IMR-90 (cell line): ENCODE measurements around the gene MARVELD3. TPM values are rescaled to one million over a fixed set of nuclear protein-coding genes. Genes with fewer than 3 reads are reported as not detected.

ENCODE experiments used
- ATAC-seq: fragments of 200-7000 bp; cut with Tn5 transposase; 2 replicates; pipeline ENCODE4 v1.9.1; 2020; ENCODE audit warnings: low read depth, mild to moderate bottlenecking, moderate library complexity
- BruUV-seq: library from RNA; stranded (reverse); fragments of 400-500 nt; replicated peaks from 2 replicates; lab custom pipeline; 2021; lab: Mats Ljungman, UMichigan
- CTCF ChIA-PET: fragments of 300-600 bp; formaldehyde crosslinking; extraction: SDS; loops from one replicate; lab custom pipeline; 2021; ENCODE audit warnings: antibody characterized with exemption; lab: Yijun Ruan, JAX
- POLR2A ChIA-PET: fragments of 300-600 bp; sonication (Branson Sonifier 250); formaldehyde crosslinking; loops from one replicate; lab custom pipeline; 2022; ENCODE audit warnings: antibody characterized with exemption; ENCODE audit not compliant: unreplicated experiment; lab: Charles Lee
- DNase-seq: peaks from one replicate; pipeline ENCODE4 v3.0.0; 2013
- H2AFZ ChIP-seq: replicated peaks from 2 replicates; pipeline ENCODE3; 2013; ENCODE audit warnings: low read length, mild to moderate bottlenecking; ENCODE audit not compliant: poor library complexity
- H2AK5ac ChIP-seq: 2 replicates; pipeline ENCODE4 v1.6.1; 2013; ENCODE audit warnings: low read depth, low read length, inconsistent platforms
- H2AK9ac ChIP-seq: replicated peaks from 2 replicates; pipeline ENCODE3; 2013; ENCODE audit warnings: mild to moderate bottlenecking, low read depth, low read length, moderate library complexity; ENCODE audit not compliant: poor library complexity
- H2BK120ac ChIP-seq: 2 replicates; pipeline ENCODE4 v1.6.1; 2013; ENCODE audit warnings: low read depth, low read length, inconsistent platforms
- H2BK15ac ChIP-seq: 3 replicates; pipeline ENCODE4 v1.6.1; 2013; ENCODE audit warnings: low read depth, low read length, inconsistent platforms
- H2BK20ac ChIP-seq: 2 replicates; pipeline ENCODE4 v1.6.1; 2013; ENCODE audit warnings: low read depth, mild to moderate bottlenecking, inconsistent platforms, low read length, moderate library complexity
- H2BK5ac ChIP-seq: 2 replicates; pipeline ENCODE4 v1.6.1; 2013; ENCODE audit warnings: mild to moderate bottlenecking, low read depth, low read length, inconsistent platforms; ENCODE audit not compliant: poor library complexity, severe bottlenecking
- H3K14ac ChIP-seq: replicated peaks from 2 replicates; pipeline ENCODE4 v1.6.1; 2013; ENCODE audit warnings: low read depth, low read length, inconsistent platforms
- H3K18ac ChIP-seq: 2 replicates; pipeline ENCODE4 v1.6.1; 2013; ENCODE audit warnings: low read depth, low read length, control low read depth
- H3K23ac ChIP-seq: 2 replicates; pipeline ENCODE4 v1.6.1; 2013; ENCODE audit warnings: low read depth, low read length, inconsistent platforms
- H3K27ac ChIP-seq: 2 replicates; pipeline ENCODE4 v1.5.1; 2013; ENCODE audit warnings: mild to moderate bottlenecking, control low read depth, low read length; ENCODE audit not compliant: insufficient read depth
- H3K27me3 ChIP-seq: 2 replicates; pipeline ENCODE4 v1.6.1; 2013; ENCODE audit warnings: low read length; ENCODE audit not compliant: control insufficient read depth, insufficient read depth
- H3K36me3 ChIP-seq: 2 replicates; pipeline ENCODE4 v1.6.1; 2013; ENCODE audit warnings: low read length, mixed read lengths; ENCODE audit not compliant: control insufficient read depth, insufficient read depth
- H3K4ac ChIP-seq: 2 replicates; pipeline ENCODE4 v1.6.1; 2013; ENCODE audit warnings: low read depth, low read length, inconsistent platforms
- H3K4me1 ChIP-seq: 2 replicates; pipeline ENCODE4 v1.6.1; 2013; ENCODE audit warnings: low read length, mixed read lengths; ENCODE audit not compliant: control insufficient read depth, insufficient read depth
- H3K4me2 ChIP-seq: 2 replicates; pipeline ENCODE4 v1.6.1; 2013; ENCODE audit warnings: low read depth, mild to moderate bottlenecking, control low read depth, low read length, moderate library complexity
- H3K4me3 ChIP-seq: 2 replicates; pipeline ENCODE4 v1.5.1; 2013; ENCODE audit warnings: low read depth, mild to moderate bottlenecking, control low read depth, low read length, moderate library complexity; ENCODE audit not compliant: insufficient read depth
- H3K56ac ChIP-seq: 2 replicates; pipeline ENCODE4 v1.6.1; 2013; ENCODE audit warnings: low read length, inconsistent platforms; ENCODE audit not compliant: insufficient read depth; ENCODE audit errors: extremely low read depth
- H3K79me1 ChIP-seq, 2 experiments: 2 replicates each; pipeline ENCODE4 v1.6.1; 2013; ENCODE audit warnings: low read length in 2 of 2, inconsistent platforms in 1 of 2, low read depth in 1 of 2
- H3K9ac ChIP-seq: 2 replicates; pipeline ENCODE4 v1.6.1; 2013; ENCODE audit warnings: low read depth, low read length, control low read depth
- H3K9me1 ChIP-seq: 2 replicates; pipeline ENCODE4 v1.6.1; 2013; ENCODE audit warnings: low read length, inconsistent platforms; ENCODE audit not compliant: insufficient read depth
- H3K9me3 ChIP-seq: 2 replicates; pipeline ENCODE4 v1.6.1; 2013; ENCODE audit warnings: low read length; ENCODE audit not compliant: control insufficient read depth, insufficient read depth
- H4K20me1 ChIP-seq: 2 replicates; pipeline ENCODE4 v1.6.1; 2013; ENCODE audit warnings: low read length, inconsistent platforms; ENCODE audit not compliant: insufficient read depth
- H4K5ac ChIP-seq: 2 replicates; pipeline ENCODE4 v1.6.1; 2013; ENCODE audit warnings: mild to moderate bottlenecking, low read depth, low read length, control low read depth
- H4K8ac ChIP-seq, 2 experiments: 2 replicates each; pipeline ENCODE4 v1.6.1; 2013; ENCODE audit warnings: low read depth in 2 of 2, low read length in 2 of 2, control low read depth in 1 of 2, inconsistent platforms in 1 of 2
- H4K91ac ChIP-seq: 2 replicates; pipeline ENCODE4 v1.6.1; 2013; ENCODE audit warnings: low read depth, low read length, inconsistent platforms; ENCODE audit not compliant: insufficient read depth
- BHLHE40 ChIP-seq: fragments of 150-350 bp; IDR thresholded peaks from 2 replicates; pipeline ENCODE4 v1.6.1; 2016; ENCODE audit warnings: mild to moderate bottlenecking, low read depth, low read length
- CEBPB ChIP-seq: IDR thresholded peaks from 2 replicates; pipeline ENCODE4 v1.6.1; 2012; ENCODE audit warnings: low read depth, low read length, improper control_type of control experiment
- CHD1 ChIP-seq: IDR thresholded peaks from 2 replicates; pipeline ENCODE4 v1.6.1; 2012; ENCODE audit warnings: low read depth, low read length, improper control_type of control experiment
- FOS ChIP-seq: fragments of 150-350 bp; IDR thresholded peaks from 2 replicates; pipeline ENCODE4 v1.6.1; 2016; ENCODE audit warnings: low read depth, low read length
- MAFK ChIP-seq: IDR thresholded peaks from 2 replicates; pipeline ENCODE4 v1.6.1; 2012; ENCODE audit warnings: low read depth, low read length, improper control_type of control experiment
- MAZ ChIP-seq: IDR thresholded peaks from 2 replicates; pipeline ENCODE4 v1.6.1; 2012; ENCODE audit warnings: low read depth, mild to moderate bottlenecking, low read length, improper control_type of control experiment, moderate library complexity, borderline replicate concordance
- MXI1 ChIP-seq: IDR thresholded peaks from 2 replicates; pipeline ENCODE4 v1.6.1; 2012; ENCODE audit warnings: low read depth, mild to moderate bottlenecking, low read length, moderate library complexity, borderline replicate concordance
- NFE2L2 ChIP-seq: fragments of 150-350 bp; IDR thresholded peaks from 2 replicates; pipeline ENCODE4 v1.6.1; 2016; ENCODE audit warnings: low read depth, mild to moderate bottlenecking, low read length
- POLR2A ChIP-seq: IDR thresholded peaks from 2 replicates; pipeline ENCODE4 v1.6.1; 2012; ENCODE audit warnings: mild to moderate bottlenecking, low read depth, low read length
- RAD21 ChIP-seq: IDR thresholded peaks from 2 replicates; pipeline ENCODE4 v1.6.1; 2012; ENCODE audit warnings: low read length, improper control_type of control experiment
- RCOR1 ChIP-seq: IDR thresholded peaks from 2 replicates; pipeline ENCODE4 v1.6.1; 2012; ENCODE audit warnings: mild to moderate bottlenecking, low read length, improper control_type of control experiment; ENCODE audit not compliant: insufficient replicate concordance
- RFX5 ChIP-seq: IDR thresholded peaks from 2 replicates; pipeline ENCODE4 v1.8.0; 2012; ENCODE audit warnings: low read depth, mild to moderate bottlenecking, low read length, moderate library complexity
- SMC3 ChIP-seq: fragments of 150-350 bp; IDR thresholded peaks from 2 replicates; pipeline ENCODE4 v1.6.1; 2016; ENCODE audit warnings: low read depth, mild to moderate bottlenecking, antibody characterized with exemption, low read length, moderate library complexity
- WGBS, 2 experiments: methylation state at CpG; one replicate each; pipeline versions ENCODE4 v1.1.5 to v1.1.7; 2013; ENCODE audit warnings: missing lambda C conversion rate in 2 of 2; ENCODE audit not compliant: insufficient read length in 1 of 2; ENCODE audit errors: extremely low coverage in 2 of 2; 5-methylcytosine and 5-hydroxymethylcytosine counted together
- dilution Hi-C: fragments of 300-500 bp; cut with HindIII; formaldehyde crosslinking; loops from one replicate; pipeline ENCODE4 v1.14.3; 2018; ENCODE audit warnings: low sequenced_read_pairs; ENCODE audit not compliant: unreplicated experiment
- in situ Hi-C: fragments of 300-500 bp; cut with MboI; formaldehyde crosslinking; loops from 3 replicates; pipeline ENCODE4 v1.14.3; 2019; ENCODE audit warnings: low sequenced_read_pairs, inconsistent platforms, mixed read lengths
- intact Hi-C: fragments of 100-400 bp; cut with micrococcal nuclease; formaldehyde crosslinking; loops from 2 replicates; pipeline ENCODE4 v1.10.0; 2022
- polyA plus RNA-seq, 3 experiments: library from polyadenylated mRNA; depleted of rRNA; stranded (reverse); fragments of >200 nt; gene quantifications; 2 replicates each; pipeline ENCODE4 v1.2.3, GENCODE V29; 2012; ENCODE audit warnings: low replicate concordance in 1 of 3
- total RNA-seq: library from RNA; depleted of rRNA; stranded (reverse); fragments of >200 nt; gene quantifications from 2 replicates; pipeline ENCODE4 v1.2.3, GENCODE V29; 2012
- TF ChIP-seq, protein P1 (sequence below): fragments of 150-350 bp; IDR thresholded peaks from 2 replicates; pipeline ENCODE4 v1.6.1; 2017; ENCODE audit warnings: mild to moderate bottlenecking, antibody characterized with exemption, low read length, low read depth
- TF ChIP-seq, protein P2 (sequence below): fragments of 150-350 bp; IDR thresholded peaks from 2 replicates; pipeline ENCODE4 v1.6.1; 2016; ENCODE audit warnings: low read depth, mild to moderate bottlenecking, low read length, moderate library complexity, borderline replicate concordance
- TF ChIP-seq, protein P3 (sequence below): conservative IDR thresholded peaks from 2 replicates; pipeline ENCODE4 v1.5.1; 2012; ENCODE audit warnings: mild to moderate bottlenecking, low read depth, low read length, improper control_type of control experiment

The MARVELD3 gene
- total and polyA plus RNA-seq, 2 of the 4 experiments (the other 2 are of a cell fraction) = not detected

DNA sequence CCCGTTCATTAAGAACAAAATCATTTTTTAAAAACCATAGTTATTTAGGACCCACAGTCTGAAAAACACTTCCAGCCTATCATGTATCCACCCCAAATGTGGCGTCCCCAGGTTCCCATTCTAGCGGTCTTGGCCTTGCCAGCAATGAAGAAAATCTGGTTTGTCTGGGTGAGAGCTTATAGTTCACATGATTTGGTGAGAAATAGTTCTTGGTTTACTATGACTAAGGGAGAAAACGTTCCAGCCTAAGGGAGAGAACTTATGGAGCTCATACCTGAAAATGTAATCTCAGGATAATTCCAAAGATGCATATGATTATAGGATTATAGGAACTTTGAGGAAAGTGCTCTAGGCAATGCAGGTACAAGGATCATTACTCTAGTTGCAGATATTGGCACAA lies 4.8 kb downstream of the MARVELD3 start:
- Histone ChIP-seq H3K9me1 (no peaks in the 10 kb centered on the region), H3K27ac (no peak overlapping the region), H4K8ac (no peak overlapping the region), H2AFZ (no peak overlapping the region), H3K36me3 (no peaks in the 10 kb centered on the region), H2BK120ac (no peak overlapping the region), H3K4me1 (peaks cover 3% of the 10 kb centered on the region; the same call in 1 of the 2 replicates), H3K4me2 (no peak overlapping the region), H2AK9ac (no peak overlapping the region), H3K56ac (no peak overlapping the region), H3K9ac (no peak overlapping the region), H2AK5ac (no peak overlapping the region), H2BK15ac (no peak overlapping the region), H3K14ac (no peak overlapping the region), H2BK5ac (no peak overlapping the region), H3K9me3 (peaks cover 2% of the 10 kb centered on the region; the same call in 1 of the 2 replicates), H2BK20ac (no peak overlapping the region), H3K79me1 (no peaks in the 10 kb centered on the region), H3K27me3 (peaks cover 26% of the 10 kb centered on the region), H4K91ac (no peak overlapping the region), H3K18ac (no peak overlapping the region), H4K5ac (no peak overlapping the region), H3K4ac (no peak overlapping the region), H4K20me1 (no peaks in the 10 kb centered on the region), H3K23ac (no peak overlapping the region), H3K4me3 (no peak overlapping the region)
- dilution Hi-C loops = no loop called here
- DNase-seq (no peak), ATAC-seq (no peak)
- ChIA-PET POLR2A (no interaction called here), CTCF (interaction anchor here (2.1 kb wide), 1 partner anchor 20 kb away, joined by 8 read pairs; no protein-coding TSS in a partner anchor)
- in situ Hi-C loops = no loop called here
- intact Hi-C loops = no loop called here
- BruUV-seq = no TSS peak
- TF ChIP-seq, protein P1, sequence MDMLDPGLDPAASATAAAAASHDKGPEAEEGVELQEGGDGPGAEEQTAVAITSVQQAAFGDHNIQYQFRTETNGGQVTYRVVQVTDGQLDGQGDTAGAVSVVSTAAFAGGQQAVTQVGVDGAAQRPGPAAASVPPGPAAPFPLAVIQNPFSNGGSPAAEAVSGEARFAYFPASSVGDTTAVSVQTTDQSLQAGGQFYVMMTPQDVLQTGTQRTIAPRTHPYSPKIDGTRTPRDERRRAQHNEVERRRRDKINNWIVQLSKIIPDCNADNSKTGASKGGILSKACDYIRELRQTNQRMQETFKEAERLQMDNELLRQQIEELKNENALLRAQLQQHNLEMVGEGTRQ = no peak
- TF ChIP-seq RAD21 (no peak), MAZ (no peak), NFE2L2 (no peak), BHLHE40 (no peak), CEBPB (no peak), RFX5 (no peak), FOS (no peak), MXI1 (no peak), SMC3 (no peak), POLR2A (no peak), MAFK (no peak), CHD1 (no peak), RCOR1 (no peak)
- TF ChIP-seq, protein P2, sequence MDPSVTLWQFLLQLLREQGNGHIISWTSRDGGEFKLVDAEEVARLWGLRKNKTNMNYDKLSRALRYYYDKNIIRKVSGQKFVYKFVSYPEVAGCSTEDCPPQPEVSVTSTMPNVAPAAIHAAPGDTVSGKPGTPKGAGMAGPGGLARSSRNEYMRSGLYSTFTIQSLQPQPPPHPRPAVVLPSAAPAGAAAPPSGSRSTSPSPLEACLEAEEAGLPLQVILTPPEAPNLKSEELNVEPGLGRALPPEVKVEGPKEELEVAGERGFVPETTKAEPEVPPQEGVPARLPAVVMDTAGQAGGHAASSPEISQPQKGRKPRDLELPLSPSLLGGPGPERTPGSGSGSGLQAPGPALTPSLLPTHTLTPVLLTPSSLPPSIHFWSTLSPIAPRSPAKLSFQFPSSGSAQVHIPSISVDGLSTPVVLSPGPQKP = no peak
- TF ChIP-seq, protein P3, sequence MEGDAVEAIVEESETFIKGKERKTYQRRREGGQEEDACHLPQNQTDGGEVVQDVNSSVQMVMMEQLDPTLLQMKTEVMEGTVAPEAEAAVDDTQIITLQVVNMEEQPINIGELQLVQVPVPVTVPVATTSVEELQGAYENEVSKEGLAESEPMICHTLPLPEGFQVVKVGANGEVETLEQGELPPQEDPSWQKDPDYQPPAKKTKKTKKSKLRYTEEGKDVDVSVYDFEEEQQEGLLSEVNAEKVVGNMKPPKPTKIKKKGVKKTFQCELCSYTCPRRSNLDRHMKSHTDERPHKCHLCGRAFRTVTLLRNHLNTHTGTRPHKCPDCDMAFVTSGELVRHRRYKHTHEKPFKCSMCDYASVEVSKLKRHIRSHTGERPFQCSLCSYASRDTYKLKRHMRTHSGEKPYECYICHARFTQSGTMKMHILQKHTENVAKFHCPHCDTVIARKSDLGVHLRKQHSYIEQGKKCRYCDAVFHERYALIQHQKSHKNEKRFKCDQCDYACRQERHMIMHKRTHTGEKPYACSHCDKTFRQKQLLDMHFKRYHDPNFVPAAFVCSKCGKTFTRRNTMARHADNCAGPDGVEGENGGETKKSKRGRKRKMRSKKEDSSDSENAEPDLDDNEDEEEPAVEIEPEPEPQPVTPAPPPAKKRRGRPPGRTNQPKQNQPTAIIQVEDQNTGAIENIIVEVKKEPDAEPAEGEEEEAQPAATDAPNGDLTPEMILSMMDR = no peak
- WGBS, 2 experiments = no CpG with 5 or more reads among the region's 4 CpGs
